CD4-positive, alpha-beta T cell (primary cell): ENCODE data around the gene C20orf202. TPM values are rescaled to one million over a fixed set of nuclear protein-coding genes. Genes with fewer than 3 reads are reported as not detected.

Source experiments
- ATAC-seq: fragments of 200-7000 bp; cut with Tn5 transposase; one replicate; pipeline ENCODE4 v1.10.0; 2022; ENCODE audit warnings: mild to moderate bottlenecking; ENCODE audit not compliant: poor library complexity
- CTCF ChIA-PET: fragments of 350-600 bp; sonication (Branson Sonifier 250); formaldehyde crosslinking; loops from one replicate; lab custom pipeline; 2021; ENCODE audit warnings: antibody characterized with exemption, inconsistent platforms; lab: Charles Lee
- POLR2A ChIA-PET: fragments of 350-600 bp; sonication (Branson Sonifier 250); formaldehyde crosslinking; loops from one replicate; lab custom pipeline; 2021; ENCODE audit warnings: antibody characterized with exemption, inconsistent platforms; lab: Charles Lee
- DNase-seq, 14 experiments: peaks; one replicate each; pipeline ENCODE4 v3.0.0-alpha.2; 2013 to 2020; ENCODE audit warnings: mixed read lengths in 2 of 14
- H3K27ac ChIP-seq, 2 donors: one replicate each; pipeline versions ENCODE4 v1.5.1 to v1.7.0; 2013; ENCODE audit warnings: low read length in 2 of 2, low read depth in 1 of 2, mild to moderate bottlenecking in 1 of 2
- H3K27me3 ChIP-seq, 2 experiments: 1 replicate in 1 of 2; 2 replicates in 1 of 2; pipeline versions ENCODE4 v1.6.1 to v1.7.0; 2013; ENCODE audit warnings: low read length in 2 of 2, control low read depth in 1 of 2, mild to moderate bottlenecking in 1 of 2, moderate library complexity in 1 of 2; ENCODE audit not compliant: insufficient read depth in 2 of 2, control insufficient read depth in 1 of 2
- H3K36me3 ChIP-seq: one replicate; pipeline ENCODE4 v1.6.1; 2013; ENCODE audit warnings: low read length, control low read depth; ENCODE audit not compliant: insufficient read depth
- H3K4me1 ChIP-seq: one replicate; pipeline ENCODE4 v1.6.1; 2013; ENCODE audit warnings: low read length, control low read depth; ENCODE audit not compliant: insufficient read depth
- H3K4me3 ChIP-seq: one replicate; pipeline ENCODE4 v1.5.1; 2013; ENCODE audit warnings: mild to moderate bottlenecking, low read length, moderate library complexity
- H3K9me3 ChIP-seq, 2 experiments: 1 replicate in 1 of 2; 2 replicates in 1 of 2; pipeline versions ENCODE4 v1.6.1 to v1.7.0; 2013; ENCODE audit warnings: low read length in 2 of 2, mild to moderate bottlenecking in 2 of 2, control low read depth in 1 of 2, moderate library complexity in 1 of 2; ENCODE audit not compliant: control insufficient read depth in 1 of 2, insufficient read depth in 1 of 2
- H3K27ac Mint-ChIP-seq: one replicate; pipeline ENCODE4 v1.8.0; 2020; ENCODE audit warnings: mixed read lengths
- H3K27me3 Mint-ChIP-seq: one replicate; pipeline ENCODE4 v1.8.0; 2021; ENCODE audit warnings: mixed read lengths
- H3K36me3 Mint-ChIP-seq: one replicate; pipeline ENCODE4 v1.8.0; 2021; ENCODE audit warnings: low read depth, mixed read lengths
- H3K4me1 Mint-ChIP-seq: one replicate; pipeline ENCODE4 v1.8.0; 2021; ENCODE audit warnings: low read depth, mixed read lengths
- H3K4me3 Mint-ChIP-seq: one replicate; pipeline ENCODE4 v1.8.0; 2020; ENCODE audit warnings: mild to moderate bottlenecking, mixed read lengths
- H3K9me3 Mint-ChIP-seq: one replicate; pipeline ENCODE4 v1.8.0; 2020; ENCODE audit warnings: mixed read lengths
- intact Hi-C, 2 experiments: fragments of 100-400 bp; cut with DNase I in 1 of 2; cut with micrococcal nuclease in 1 of 2; formaldehyde crosslinking; loops; one replicate each; pipeline versions ENCODE4 v1.15.1 to v1.9.0; 2023 to 2025; cut with DNase I, micrococcal nuclease
- total RNA-seq, 174 experiments: library from RNA in 2 of 174; stranded (reverse) in 2 of 174; gene quantifications; one replicate each; pipeline ENCODE4 v1.2.3 and lab custom pipeline; 2021 to 2026
- TF ChIP-seq, protein P1 (sequence below): fragments of 200-600 bp; IDR thresholded peaks from one replicate; pipeline ENCODE4 v1.8.0; 2022; ENCODE audit warnings: antibody characterized with exemption, mild to moderate bottlenecking

C20orf202 gene
- total RNA-seq, 2 experiments from 2014 or later = not detected

DNA sequence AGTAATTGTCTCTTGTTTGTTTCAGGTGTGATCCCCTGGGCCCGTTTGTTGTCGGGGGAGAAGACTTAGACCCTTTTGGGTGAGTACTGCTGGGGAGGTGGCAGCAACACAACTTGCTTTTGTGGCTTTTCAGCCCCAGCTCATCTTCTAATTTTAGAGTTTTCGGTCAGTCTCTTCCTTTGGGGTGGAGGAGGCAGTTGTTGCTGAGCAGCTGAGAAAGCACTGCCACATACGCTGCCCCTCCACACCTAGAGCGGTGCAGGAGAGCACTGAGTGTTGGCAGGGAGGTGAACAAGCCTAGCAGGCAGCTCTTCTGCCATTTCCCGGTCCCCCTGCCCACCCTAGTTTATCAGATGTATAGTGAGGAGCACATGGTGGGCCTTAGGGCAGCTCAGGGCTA is 40.1 kb upstream of the C20orf202 start:
- Mint-ChIP-seq H3K27ac (no peak overlapping the region), H3K4me1 (no peaks in the 10 kb centered on the region), H3K9me3 (no peaks in the 10 kb centered on the region), H3K36me3 (peaks cover 87% of the 10 kb centered on the region), H3K27me3 (no peaks in the 10 kb centered on the region), H3K4me3 (no peak overlapping the region)
- TF ChIP-seq, protein P1, sequence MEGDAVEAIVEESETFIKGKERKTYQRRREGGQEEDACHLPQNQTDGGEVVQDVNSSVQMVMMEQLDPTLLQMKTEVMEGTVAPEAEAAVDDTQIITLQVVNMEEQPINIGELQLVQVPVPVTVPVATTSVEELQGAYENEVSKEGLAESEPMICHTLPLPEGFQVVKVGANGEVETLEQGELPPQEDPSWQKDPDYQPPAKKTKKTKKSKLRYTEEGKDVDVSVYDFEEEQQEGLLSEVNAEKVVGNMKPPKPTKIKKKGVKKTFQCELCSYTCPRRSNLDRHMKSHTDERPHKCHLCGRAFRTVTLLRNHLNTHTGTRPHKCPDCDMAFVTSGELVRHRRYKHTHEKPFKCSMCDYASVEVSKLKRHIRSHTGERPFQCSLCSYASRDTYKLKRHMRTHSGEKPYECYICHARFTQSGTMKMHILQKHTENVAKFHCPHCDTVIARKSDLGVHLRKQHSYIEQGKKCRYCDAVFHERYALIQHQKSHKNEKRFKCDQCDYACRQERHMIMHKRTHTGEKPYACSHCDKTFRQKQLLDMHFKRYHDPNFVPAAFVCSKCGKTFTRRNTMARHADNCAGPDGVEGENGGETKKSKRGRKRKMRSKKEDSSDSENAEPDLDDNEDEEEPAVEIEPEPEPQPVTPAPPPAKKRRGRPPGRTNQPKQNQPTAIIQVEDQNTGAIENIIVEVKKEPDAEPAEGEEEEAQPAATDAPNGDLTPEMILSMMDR = no peak
- no peaks in the 10 kb centered on the region for H3K9me3 ChIP-seq
- intact Hi-C loops = no loop called here
- H3K27me3 ChIP-seq = no peaks in the 10 kb centered on the region
- no peak overlapping the region for H3K4me3 ChIP-seq
- ChIA-PET POLR2A (no interaction called here), CTCF (no interaction called here)
- no peaks in the 10 kb centered on the region for H3K4me1 ChIP-seq
- H3K36me3 ChIP-seq = peaks cover 87% of the 10 kb centered on the region
- DNase-seq (no peak), ATAC-seq (no peak)
- H3K27ac ChIP-seq = no peak overlapping the region

- intact Hi-C loops = no loop called here
- Mint-ChIP-seq H3K4me3 (no peak overlapping the region), H3K36me3 (peaks cover 90% of the 10 kb centered on the region), H3K4me1 (no peaks in the 10 kb centered on the region), H3K9me3 (no peaks in the 10 kb centered on the region), H3K27me3 (no peaks in the 10 kb centered on the region), H3K27ac (no peak overlapping the region)
- H3K36me3 ChIP-seq = peaks cover 89% of the 10 kb centered on the region
- no peak overlapping the region for H3K27ac ChIP-seq
- no peaks in the 10 kb centered on the region for H3K9me3 ChIP-seq
- no peak for DNase-seq
- TF ChIP-seq, protein P1 = no peak
- CTCF ChIA-PET = no interaction called here
- no peaks in the 10 kb centered on the region for H3K4me1 ChIP-seq
- no peak overlapping the region for H3K4me3 ChIP-seq
- no peak for ATAC-seq
- POLR2A ChIA-PET = no interaction called here
- H3K27me3 ChIP-seq = no peaks in the 10 kb centered on the region
Measured at GRCh38 chr20:1163653-1164052, 39.6 kb upstream of the C20orf202 start.

- ATAC-seq (no peak), DNase-seq (no peak)
- intact Hi-C loops = no loop called here
- no peak overlapping the region for H3K27ac Mint-ChIP-seq
- POLR2A ChIA-PET = no interaction called here
- CTCF ChIA-PET = no interaction called here
- no peaks in the 10 kb centered on the region for H3K9me3 Mint-ChIP-seq
- H3K4me3 Mint-ChIP-seq = no peak overlapping the region
- no peaks in the 10 kb centered on the region for H3K27me3 ChIP-seq
- no peaks in the 10 kb centered on the region for H3K4me1 Mint-ChIP-seq
- peaks cover 99% of the 10 kb centered on the region for H3K36me3 Mint-ChIP-seq
- H3K9me3 ChIP-seq = no peaks in the 10 kb centered on the region
- TF ChIP-seq, protein P1 = no peak
- H3K36me3 ChIP-seq = peaks cover 95% of the 10 kb centered on the region
- no peaks in the 10 kb centered on the region for H3K27me3 Mint-ChIP-seq
- no peak overlapping the region for H3K27ac ChIP-seq
- no peaks in the 10 kb centered on the region for H3K4me1 ChIP-seq
- H3K4me3 ChIP-seq = no peak overlapping the region
Measured at GRCh38 chr20:1164871-1165270, 38.4 kb upstream of the C20orf202 start.
